ENCODE results near the gene PRMT3.
"Not testable (repeated sequence)": the region's sequence is repeated elsewhere in the genome, so short reads cannot be mapped to it uniquely, and the experiment has no call there.

The PRMT3 gene

DNA sequence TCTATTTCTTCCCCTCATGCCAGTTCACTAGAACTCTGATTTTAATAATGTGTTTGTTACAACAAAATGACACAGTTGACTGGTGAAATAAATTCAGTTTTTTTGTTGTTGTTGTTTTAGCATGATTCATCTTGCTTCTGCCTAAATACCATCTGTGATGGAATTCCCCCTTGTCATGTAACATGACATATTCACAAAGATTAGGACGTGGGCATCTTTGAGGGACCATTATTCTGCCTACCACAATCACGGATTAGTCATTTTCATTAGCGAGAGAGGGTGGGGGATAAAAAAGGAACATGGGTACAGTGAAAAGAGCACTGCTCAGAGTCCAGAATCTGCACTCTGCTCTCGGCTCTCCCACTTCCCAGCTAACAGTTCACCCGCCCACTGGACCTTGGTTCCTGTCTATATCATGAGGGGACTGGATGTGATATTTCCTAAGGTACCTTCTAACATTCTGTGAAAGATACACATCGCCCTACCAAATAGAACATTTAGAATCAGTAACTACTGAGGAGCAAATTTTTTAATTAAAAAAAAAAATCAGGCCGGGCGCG, 12.7 kb upstream of the PRMT3 start:
- DNase-seq: no peak

DNA sequence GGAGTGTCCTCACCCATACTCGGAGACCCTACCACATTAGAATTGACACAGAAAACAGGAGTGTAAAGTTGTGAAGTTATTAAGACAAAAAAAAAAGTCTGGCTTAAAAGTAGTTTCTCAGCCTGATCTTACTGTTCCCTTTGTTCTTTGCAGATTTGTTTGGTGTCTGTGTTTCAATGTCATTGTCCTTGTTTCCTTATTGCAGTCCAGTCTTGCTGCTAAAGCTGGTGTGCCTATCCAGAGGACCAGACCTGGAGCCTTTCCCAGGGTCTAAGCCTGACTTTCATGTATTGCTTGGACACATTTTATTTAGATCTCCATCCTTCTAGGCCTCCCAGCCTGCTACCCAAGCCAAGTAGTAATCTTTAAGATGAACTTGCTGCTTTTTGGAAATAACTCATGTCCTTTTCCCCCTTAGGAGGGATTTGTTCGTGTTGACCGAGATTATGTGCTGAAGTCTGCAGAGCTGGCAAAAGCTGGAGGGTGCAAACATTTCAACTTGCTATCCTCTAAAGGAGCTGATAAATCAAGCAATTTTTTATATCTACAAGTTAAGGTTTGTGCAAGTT, 11.3 kb upstream of the PRMT3 start:
- DNase-seq: no peak

DNA sequence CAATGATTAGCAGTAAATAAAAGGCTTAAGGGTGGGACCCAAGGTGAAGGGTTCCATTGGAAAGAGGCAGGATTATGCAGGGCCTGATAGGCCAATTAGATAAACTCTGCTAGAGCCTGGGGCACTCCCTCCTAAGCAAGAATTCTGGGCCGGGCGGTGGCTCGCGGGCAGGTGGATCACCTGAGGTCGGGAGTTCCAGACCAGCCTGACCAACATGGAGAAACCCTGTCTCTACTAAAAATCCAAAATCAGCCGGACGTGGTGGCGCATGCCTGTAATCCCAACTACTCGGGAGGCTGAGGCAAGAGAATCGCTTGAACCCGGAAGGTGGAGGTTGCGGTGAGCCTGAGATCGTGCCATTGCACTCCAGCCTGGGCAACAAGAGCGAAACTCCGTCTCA, 1.5 kb upstream of the PRMT3 start:
- DNase-seq: not testable (repeated sequence)

DNA sequence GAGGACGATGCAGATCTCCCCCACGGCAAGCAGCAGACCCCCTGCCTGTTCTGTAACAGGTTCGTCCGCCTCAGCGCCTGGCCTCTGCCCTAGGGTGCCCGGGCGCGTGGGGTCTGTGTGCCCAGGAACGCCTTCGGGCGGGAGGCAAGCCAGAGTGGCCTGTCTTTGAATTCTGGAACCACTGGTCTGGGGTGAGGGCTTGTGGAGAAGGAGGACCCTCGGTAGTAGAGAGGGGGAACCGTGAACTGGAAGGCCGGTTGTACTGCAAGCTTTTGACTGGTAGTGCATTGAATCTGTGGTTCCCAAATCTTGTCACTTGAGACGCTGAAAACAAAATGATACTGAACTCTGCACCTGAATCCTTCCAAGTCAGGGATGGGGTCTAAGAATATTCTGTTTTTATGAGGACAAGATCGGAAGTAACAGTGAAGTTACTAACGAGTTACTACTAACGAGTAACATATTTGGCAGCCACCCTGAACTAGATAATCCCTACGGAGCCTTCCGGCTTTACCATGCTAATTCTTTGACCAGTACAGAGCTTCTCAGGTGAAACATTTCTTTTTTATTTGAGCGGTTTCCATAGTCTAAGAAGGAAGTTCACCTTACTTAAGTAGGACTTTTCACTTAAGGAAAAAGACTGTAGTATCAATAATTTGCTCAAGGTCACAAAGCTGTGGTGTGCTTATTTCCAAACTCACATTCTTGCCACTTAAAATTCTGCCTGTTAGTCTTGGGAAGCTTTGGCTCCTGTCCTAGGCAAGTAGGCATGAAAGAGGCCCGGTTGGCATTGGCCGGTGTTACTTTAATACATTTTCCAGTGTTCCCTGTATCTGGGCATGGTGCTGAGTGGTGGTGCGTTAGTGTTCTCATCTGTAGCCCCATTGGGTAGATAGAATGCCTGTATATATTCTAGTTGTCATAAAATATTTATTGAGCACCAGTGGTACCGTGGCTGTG, 860 bp downstream of the PRMT3 start:
- DNase-seq: peak; percentile 4

DNA sequence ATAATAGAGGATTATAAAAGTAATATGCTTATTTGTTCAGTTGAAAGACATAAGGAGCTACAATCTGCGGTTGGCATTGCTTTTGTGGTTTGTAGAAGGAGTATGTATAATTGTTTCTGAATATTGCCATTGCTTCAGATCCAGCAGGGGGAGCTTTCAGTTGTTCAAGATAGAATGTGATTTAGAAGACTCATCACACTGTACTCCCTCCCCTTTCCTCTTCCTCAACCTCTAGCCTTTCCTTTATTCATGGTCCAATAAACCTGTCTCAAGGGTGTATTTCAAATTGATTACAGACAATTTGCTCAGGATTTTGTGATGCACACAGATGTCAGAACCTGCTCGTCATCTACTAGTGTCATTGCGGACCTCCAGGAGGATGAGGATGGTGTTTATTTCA, 9.8 kb downstream of the PRMT3 start:
- DNase-seq: peak; percentile 66

DNA sequence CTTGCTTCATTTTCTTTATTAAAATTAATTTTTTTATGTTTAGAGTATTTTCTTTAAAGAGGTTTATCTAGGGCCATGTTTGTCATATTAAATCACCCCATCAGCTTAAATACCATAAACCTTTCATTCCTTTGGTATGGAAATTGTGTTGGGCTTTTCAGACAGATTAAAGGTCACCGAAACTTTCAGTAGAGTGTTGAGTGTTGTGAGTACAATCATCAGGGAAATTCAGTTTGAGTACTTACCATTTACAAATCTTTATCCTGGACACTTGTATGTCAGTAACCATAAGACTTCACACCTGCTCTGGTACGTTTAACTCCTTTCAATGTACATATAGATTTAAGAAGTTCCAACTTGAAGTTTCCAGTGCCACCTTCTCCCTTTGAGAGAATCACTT, 12.0 kb downstream of the PRMT3 start:
- peak; percentile 1 for DNase-seq

DNA sequence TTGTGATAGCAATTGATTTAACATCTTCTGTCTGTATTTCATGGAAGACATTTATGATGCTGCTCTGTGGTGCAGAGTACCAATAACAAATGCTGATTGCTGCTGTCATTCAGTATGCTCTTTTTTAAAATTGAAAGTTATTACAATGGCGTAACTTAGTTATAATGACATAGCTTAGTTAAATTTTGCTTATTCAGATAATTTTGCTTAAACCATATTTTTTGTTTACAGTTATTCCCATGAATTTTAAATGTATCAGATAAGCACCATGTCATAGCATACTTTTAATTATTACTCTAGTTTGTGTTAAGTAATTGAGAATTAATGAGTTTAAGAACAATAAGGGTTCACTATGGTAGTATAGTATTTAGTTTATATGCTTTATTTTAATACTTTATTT, 15.5 kb downstream of the PRMT3 start:
- DNase-seq: no peak

DNA sequence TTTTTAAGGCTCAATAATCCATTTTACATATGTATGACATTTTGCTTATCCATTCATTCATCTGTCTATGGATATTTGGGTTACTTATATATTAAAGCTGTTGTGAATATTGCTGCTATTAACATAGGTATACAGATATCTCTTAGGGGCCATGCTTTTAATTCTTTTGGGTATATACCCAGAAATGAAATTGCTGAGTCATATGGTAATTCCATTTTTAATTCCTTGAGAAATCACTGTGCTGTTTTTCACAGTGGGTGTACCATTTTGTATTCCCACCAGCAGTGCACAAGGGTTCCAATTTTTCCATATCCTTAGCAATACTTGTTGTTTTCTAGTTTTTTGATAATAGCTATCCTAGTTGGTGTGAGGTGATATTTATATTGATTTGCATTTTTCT, 19.0 kb downstream of the PRMT3 start:
- no peak for DNase-seq

DNA sequence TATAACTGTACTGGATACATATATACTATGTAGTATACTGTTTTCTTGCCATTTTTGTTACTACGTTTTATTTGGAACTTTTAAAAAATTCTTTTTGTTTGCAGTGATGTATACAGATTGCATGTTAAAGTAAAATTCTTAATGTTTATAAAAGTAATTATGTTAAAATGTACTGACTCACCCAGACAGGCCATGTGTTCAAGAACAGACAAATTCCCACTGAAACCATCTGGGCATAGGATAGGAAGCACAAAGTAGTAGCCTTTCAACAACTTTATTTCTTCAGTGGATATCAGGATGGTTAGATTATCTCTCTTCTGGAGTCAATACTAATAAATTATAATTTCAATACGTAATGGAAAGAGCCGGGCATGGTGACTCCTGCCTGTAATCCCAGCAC, 19.8 kb downstream of the PRMT3 start:
- DNase-seq: no peak

DNA sequence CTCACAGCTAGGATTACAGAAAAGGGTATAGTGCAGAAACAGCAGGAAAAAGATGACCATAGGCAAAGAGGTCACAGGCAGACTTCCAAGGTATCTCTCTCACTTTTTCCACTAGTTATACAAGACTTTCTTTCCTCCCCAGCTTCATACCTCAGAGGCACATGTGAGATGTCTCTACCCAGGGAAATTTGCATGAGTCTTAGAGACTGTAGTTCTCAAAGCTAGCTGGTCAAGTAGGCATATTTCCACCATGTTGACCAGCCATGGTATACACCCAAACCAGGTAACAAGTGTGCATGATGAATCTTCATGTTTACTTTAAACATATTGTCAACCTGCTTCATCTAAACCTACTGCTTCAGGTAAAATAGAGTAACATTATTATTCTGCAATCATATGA, 27.9 kb downstream of the PRMT3 start:
- no peak for DNase-seq

DNA sequence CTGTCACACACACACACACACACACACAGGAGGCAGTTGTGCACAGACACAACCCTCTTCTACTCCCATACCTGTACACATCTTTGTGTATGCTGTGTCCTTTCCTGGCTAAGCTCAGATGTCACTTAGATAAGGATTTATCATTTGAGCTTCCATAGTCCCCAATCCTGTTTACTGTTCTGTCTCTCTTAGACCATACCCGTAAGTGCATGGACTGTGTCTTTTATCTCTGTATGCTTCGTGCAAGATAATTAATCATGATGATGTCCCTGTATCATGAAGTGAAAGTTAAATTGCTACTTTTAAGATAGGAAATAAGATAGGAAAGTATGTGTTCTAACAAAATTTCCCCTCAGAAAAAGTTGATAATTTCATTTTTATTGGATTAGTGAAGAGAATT, 30.3 kb downstream of the PRMT3 start:
- DNase-seq: no peak

DNA sequence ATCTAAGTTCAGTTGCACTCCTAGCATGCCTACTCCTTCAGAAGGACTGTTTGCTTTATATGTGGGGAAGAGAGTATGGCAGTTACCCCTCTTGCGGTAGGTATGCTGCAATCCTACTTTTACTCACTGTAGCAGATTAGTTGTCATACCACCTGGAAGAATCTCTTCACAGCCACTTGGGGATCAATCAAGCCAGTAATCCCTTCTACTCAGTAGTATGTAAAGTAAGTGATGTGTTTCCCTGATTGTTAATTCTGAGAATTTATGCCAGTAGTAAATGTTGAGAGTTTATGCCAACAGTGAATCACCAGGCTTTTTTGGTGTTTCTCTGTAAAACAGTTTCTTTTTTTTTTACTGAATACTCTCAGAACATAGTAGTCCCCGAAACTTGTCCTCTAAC, 34.4 kb downstream of the PRMT3 start:
- DNase-seq: no peak

DNA sequence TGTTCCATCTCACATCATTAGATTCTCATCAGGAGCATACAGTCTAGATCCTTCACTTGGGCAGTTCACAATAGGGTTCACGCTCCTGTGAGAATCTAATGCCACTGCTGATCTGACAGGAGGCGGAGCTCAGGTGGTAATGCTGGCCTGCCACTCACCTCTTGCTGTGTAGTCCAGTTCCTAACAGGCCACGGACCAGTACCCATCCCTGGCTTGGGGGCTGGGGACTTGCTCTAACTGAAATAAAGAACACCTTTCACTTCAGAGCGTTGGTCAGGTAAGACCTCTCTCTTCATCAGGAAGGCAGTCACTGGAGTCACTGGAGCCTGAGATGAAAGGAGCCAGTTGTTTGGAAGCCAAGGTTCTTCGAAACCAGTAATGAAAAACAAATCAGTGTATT, 41.7 kb downstream of the PRMT3 start:
- DNase-seq: no peak

DNA sequence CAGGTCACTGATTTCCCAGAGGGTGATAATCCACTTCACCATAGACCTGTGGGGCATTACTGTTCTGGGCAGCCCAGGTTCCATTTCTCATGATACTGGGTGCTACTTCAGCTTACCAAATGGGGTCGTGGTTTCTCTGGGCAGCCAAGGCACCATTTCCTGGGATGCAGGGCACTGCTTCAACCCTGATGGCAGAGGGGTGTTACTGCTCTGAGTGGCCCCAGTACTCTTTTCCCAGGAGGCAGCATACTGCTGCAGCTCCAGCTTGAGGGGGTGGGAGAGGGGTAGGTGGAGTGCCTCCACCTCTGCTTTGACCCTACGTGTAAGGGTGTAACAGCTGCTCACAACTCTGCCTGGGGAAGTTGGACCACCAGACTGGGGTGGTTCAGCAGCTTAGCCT, 51.1 kb downstream of the PRMT3 start:
- DNase-seq: no peak

DNA sequence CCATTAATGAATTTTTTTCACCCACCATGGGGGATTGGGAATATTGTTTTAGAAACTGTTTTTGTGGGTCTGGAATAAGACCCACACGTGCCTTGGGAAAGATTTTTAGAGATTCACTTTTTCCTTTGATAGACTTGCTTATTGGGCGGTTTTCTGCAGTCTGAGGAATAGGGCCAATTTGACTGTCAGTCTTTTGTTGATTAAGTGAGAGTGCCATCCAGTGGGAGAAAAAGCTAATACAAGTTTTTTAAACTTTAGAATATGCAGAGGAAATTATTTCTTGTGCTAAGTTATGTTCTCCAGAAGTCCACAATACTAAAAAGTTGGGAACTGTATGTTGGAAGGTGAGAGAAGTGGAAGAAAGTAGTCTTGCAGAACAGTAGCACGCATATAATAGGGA, 56.1 kb downstream of the PRMT3 start:
- DNase-seq: peak; percentile 25

DNA sequence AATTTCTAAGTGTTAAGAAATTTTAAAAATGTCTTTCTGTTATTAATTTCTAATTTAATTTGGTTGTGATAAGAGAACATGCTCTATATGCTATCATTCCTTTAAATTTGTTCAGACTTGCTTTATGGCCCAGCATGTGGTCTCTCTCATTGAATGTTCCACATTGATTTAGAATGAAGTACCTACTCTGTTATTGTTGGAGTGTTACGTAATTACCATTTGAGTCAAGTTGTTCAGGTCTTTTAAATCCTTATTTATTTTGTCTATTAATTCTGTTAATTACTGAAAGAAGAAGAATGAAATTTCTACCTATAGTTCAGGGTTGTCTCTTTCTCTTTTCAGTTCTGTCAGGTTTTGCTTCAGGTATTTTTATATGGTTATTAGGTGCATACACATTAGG, 57.0 kb downstream of the PRMT3 start:
- DNase-seq: no peak

DNA sequence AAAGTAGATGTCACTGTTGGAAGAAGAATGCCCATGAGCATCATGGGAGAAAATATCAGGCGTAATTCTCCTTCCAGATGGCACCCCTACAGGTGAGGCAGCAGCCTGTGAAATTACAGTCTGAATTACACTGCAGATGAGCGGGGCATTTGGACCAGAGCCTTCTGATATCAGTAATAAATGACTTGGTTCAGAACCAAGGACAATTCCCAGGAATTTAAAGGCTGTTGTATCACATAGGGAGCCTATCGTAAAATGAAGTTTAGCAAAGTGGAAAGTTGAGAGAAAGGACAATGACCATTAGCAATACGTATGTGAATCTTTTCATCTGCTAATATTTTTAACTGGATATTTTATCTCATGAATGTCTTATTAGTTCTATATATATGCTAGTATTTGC, 61.3 kb downstream of the PRMT3 start:
- DNase-seq: no peak

DNA sequence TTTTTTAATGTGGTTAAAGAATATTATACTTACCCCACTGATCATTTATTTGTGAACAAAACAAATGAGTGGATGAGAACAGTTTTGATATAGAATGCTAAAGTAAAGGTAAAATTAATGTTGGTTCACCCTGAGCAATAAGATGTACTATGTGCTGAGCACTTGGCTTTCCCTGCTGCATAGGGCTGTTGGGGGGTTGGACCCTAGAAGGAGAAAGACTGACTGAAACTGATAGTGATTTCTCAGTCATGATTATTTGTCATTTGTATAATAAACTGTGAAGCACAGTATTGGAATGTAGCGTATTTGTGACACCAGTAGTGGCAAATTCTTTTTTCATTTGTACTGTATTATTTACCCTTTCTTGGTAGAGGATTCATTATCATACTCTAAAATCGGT, 63.3 kb downstream of the PRMT3 start:
- no peak for DNase-seq

DNA sequence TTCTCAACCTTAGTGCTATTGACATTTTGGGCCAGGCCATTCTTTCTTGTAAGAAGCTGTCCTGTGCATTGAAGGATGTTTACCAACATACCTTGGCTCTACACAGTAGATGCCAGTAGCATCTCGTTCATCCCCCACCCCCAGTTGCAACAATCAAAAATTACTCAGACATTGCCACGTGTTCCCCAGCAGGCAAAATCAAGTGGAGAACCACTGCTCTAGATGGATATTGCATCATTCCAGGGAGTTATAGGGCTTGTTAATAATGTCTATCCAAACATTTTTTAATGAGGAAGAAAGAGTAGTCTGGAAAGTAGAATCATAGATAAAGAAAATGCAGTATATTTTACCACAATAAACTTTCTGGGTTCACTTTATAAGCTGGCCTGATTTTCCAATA, 64.1 kb downstream of the PRMT3 start:
- peak; percentile 41 for DNase-seq

DNA sequence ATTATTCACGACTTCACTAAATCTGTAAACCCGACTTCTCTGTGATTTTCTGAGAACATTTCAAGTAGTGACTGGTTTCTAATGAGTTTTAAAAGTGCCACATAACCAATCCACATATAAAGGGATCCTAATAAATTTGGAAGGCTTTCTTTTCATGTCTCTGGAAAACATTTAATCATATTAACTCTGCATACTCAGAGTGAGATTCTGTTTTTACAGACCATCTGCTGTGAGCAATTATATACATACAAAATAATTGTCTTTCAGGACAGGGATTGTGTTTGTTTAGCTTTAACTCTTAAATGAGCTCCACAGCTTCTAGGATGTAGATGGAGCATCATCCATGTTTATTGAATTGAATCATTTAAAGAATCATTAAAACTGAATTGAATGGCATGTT, 65.1 kb downstream of the PRMT3 start:
- DNase-seq: no peak

DNA sequence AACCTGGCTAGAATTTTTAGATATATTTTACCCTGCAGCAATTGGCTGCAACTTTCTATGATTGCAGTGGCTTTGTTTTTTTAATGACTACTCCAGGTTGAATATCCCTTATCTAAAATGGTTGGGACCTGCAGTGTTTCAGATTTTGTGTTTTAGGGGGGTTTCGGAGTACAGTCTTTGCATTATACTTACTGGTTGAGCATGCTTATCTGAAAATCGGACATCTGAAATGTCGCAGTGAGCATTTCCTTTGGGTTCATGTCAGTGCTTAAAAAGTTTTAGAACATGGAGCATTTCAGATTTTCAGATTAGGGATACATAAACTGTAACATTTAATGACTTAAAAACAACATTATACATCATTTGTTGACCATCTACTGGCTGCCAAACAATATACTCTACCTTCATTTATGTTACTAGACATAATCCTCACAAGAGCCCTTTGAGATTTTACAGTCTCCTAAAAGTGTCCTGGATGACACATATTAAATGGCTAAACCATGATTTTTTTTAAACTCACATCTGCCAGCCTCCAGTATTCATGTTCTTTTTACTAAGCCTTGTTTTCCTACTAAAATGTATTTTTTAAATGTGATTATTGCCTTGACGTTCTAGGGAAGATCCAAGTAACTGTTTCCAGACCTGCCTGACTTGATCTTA, 66.3 kb downstream of the PRMT3 start:
- no peak for DNase-seq

DNA sequence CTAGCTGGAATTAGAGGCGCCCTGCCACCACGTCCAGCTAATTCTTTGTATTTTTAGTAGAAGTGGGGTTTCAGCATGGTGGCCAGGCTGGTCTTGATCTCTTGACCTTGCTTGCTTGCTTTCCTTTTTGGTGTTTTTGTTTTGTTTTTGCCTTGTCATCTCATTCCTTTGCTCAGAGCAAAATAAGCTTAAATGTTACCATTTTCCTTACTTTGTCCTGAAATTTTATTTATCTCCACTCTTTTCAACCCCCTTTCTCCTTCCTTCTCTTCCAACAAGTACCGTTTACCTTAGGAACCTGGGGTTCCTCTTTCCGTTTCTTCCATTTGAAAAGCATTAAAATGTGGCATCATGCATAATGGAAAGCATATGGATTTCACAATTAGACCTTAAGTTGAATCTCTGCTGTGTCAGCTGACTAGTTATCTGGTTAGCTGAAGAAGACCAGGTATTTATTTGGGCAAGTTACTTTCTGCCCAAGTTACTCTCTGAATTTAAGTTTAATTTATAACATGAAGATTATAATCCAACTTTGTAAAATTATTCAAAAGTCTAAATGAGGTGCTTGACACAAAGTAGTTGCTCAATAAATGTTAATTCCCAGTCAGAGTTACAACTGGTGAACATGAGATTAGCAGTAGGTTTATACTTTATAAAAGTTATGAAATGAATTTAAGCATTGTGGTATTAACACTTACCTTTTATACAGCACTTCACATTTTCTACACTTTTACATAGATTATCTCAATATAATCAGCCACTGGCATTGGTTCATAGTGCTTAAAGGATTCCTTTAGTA, 69.7 kb downstream of the PRMT3 start:
- no peak for DNase-seq

Measured in MV-4-11 (cell line).